DMS 273 (cell line): Measurements from ENCODE around the gene CYCS.

Source experiments
- DNase-seq: peaks from one replicate; lab custom pipeline; 2025; ENCODE audit not compliant: unreplicated experiment; lab: John Stamatoyannopoulos, UW

Gene CYCS

GRCh38 chr7:25073451-25073850 is 51.6 kb downstream of the CYCS start:
- no peak for DNase-seq
